ENCODE data around the gene CFDP1.

The CFDP1 gene

GRCh38 chr16:75323933-75324332, 109.4 kb downstream of the CFDP1 start:
- no peak for DNase-seq

- DNase-seq, result no peak
Measured at GRCh38 chr16:75323198-75323597, 110.1 kb downstream of the CFDP1 start.

- no peak for DNase-seq
Measured at GRCh38 chr16:75322740-75323139, 110.6 kb downstream of the CFDP1 start.

GRCh38 chr16:75320435-75320834, 112.9 kb downstream of the CFDP1 start:
- DNase-seq, result peak in 32 of 51 donors; percentile 7 to 76 (median 53)

- DNase-seq, result no peak
Measured at GRCh38 chr16:75319513-75320411, 113.5 kb downstream of the CFDP1 start.

GRCh38 chr16:75318737-75319136, 114.6 kb downstream of the CFDP1 start:
- no peak for DNase-seq

- DNase-seq, result no peak
Measured at GRCh38 chr16:75317532-75317931, 115.8 kb downstream of the CFDP1 start.

GRCh38 chr16:75317101-75317522, 116.2 kb downstream of the CFDP1 start:
- DNase-seq, result no peak

- no peak for DNase-seq
Measured at GRCh38 chr16:75315539-75316306, 117.6 kb downstream of the CFDP1 start.

GRCh38 chr16:75312875-75313274, 120.4 kb downstream of the CFDP1 start:
- DNase-seq, result peak in 7 of 51 donors; percentile 4 to 39 (median 13)

- no peak for DNase-seq
Measured at GRCh38 chr16:75311383-75311938, 121.8 kb downstream of the CFDP1 start.

- DNase-seq, result no peak
Measured at GRCh38 chr16:75310541-75310940, 122.8 kb downstream of the CFDP1 start.

- DNase-seq, result no peak
Measured at GRCh38 chr16:75309899-75310430, 123.3 kb downstream of the CFDP1 start.

GRCh38 chr16:75309156-75309555, 124.1 kb downstream of the CFDP1 start:
- DNase-seq, result no peak

GRCh38 chr16:75308011-75308410, 125.3 kb downstream of the CFDP1 start:
- DNase-seq, result no peak

- no peak for DNase-seq
Measured at GRCh38 chr16:75307506-75307905, 125.8 kb downstream of the CFDP1 start.

- peak in 3 of 51 donors; percentile 4 to 35 (median 5) for DNase-seq
Measured at GRCh38 chr16:75306099-75306762, 127.1 kb downstream of the CFDP1 start.

GRCh38 chr16:75305364-75306098, 127.8 kb downstream of the CFDP1 start:
- DNase-seq, result peak in 9 of 51 donors; percentile 6 to 53 (median 24)

GRCh38 chr16:75304521-75305363, 128.6 kb downstream of the CFDP1 start:
- DNase-seq, result peak in 31 of 51 donors; percentile 7 to 78 (median 42)

- DNase-seq, result no peak
Measured at GRCh38 chr16:75301804-75302203, 131.5 kb downstream of the CFDP1 start.
